Measurements from ENCODE around the gene SPATA31C1. TPM values are rescaled to one million over a fixed set of nuclear protein-coding genes. Genes with fewer than 3 reads are reported as not detected.

SPATA31C1 gene
- polyA plus RNA-seq, 1 experiment, result not detected

DNA sequence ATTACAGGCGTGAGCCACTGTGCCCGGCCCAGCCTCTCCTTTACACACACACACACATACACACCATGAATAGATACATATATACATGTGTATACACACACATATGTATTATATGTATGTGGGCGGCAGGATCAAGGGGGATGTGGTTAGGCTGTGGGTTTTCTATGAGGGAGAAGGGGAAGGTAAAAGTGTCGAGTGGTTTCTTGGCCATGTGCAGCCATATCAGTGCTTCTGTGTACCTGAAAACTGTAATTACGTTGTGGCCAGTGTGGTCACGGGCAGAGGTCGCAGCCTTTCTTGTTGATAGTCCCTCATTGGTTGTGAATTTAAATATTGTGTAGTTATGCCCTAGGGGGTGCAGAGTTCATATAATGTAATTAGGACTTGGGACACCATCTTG is 40.1 kb downstream of the SPATA31C1 start:
- DNase-seq (ENCODE audit: low read depth), result no peak
- Histone ChIP-seq H3K4me3 (ENCODE audit: low read depth, low read length) (no peak overlapping the region), H3K27me3 (ENCODE audit: control insufficient read depth, insufficient read depth, low read length) (no peaks in the 10 kb centered on the region), H3K36me3 (ENCODE audit: control insufficient read depth, insufficient read depth, low read length) (no peaks in the 10 kb centered on the region)
- TF ChIP-seq, protein P1, sequence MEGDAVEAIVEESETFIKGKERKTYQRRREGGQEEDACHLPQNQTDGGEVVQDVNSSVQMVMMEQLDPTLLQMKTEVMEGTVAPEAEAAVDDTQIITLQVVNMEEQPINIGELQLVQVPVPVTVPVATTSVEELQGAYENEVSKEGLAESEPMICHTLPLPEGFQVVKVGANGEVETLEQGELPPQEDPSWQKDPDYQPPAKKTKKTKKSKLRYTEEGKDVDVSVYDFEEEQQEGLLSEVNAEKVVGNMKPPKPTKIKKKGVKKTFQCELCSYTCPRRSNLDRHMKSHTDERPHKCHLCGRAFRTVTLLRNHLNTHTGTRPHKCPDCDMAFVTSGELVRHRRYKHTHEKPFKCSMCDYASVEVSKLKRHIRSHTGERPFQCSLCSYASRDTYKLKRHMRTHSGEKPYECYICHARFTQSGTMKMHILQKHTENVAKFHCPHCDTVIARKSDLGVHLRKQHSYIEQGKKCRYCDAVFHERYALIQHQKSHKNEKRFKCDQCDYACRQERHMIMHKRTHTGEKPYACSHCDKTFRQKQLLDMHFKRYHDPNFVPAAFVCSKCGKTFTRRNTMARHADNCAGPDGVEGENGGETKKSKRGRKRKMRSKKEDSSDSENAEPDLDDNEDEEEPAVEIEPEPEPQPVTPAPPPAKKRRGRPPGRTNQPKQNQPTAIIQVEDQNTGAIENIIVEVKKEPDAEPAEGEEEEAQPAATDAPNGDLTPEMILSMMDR (IDR thresholded peaks at IDR 0.05; ENCODE audit: insufficient read depth, low read depth, low read length), result no peak
- ChIA-PET CTCF (no interaction called here), POLR2A (no interaction called here)

DNA sequence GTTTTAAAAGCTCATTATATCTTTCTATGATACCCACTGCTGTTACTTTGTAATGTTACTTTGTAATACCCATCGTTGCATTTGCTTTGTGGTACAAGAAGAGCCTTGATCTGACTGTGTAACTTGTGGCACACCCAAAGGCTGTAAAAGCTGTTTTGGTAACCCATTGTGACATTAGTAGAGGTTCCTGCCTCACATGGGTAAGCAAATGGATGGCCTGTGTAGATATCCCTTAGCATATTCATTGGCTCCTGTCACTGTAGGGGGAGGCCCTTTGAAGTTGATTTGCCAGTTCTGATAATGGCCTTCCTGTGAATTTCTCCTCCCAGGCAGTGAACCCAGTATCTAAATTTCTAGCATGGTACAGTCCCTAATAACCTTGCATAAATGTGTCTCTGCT is 40.8 kb downstream of the SPATA31C1 start:
- DNase-seq (ENCODE audit: low read depth), result no peak
- CTCF ChIA-PET, result interaction anchor here (2.7 kb wide), 1 partner anchor 8 kb away, joined by 25 read pairs; no protein-coding TSS in a partner anchor
- Histone ChIP-seq H3K27me3 (ENCODE audit: control insufficient read depth, insufficient read depth, low read length) (no peaks in the 10 kb centered on the region), H3K4me3 (ENCODE audit: low read depth, low read length) (no peak overlapping the region), H3K36me3 (ENCODE audit: control insufficient read depth, insufficient read depth, low read length) (no peaks in the 10 kb centered on the region)
- POLR2A ChIA-PET, result no interaction called here
- TF ChIP-seq, protein P1 (IDR thresholded peaks at IDR 0.05; ENCODE audit: insufficient read depth, low read depth, low read length), result no peak

DNA sequence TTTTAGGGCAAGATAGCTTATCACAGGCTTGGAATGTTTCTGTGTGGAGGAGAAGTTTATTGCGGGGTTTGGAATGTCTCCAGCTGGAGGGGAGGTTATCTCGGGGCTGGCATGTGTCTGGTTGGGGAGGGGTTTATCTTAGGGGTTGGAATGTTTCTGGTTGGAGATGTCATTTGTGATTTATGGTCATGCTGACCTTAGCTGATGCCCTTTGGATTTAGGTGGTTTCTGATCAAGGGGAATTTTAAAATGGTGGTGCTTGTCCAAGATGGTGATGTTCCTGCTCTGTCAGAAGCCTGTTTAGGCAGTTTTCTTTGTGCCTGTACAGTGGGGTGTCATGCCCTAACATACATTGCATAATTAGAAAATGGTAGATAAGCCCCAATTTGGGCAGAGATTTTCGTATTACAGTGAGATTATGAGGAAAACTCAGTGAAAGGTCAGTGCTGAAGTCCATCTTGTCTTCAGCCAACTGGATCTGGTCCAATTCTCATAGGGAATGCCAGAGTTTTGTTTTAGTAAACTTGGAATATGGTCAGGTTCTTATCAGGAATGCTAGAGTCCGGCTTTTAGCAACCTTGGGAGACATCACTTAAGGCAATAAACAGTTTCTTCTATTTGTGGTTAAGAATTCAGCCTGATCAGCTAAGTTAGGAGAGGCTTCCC is 42.3 kb downstream of the SPATA31C1 start:
- POLR2A ChIA-PET, result no interaction called here
- CTCF ChIA-PET, result interaction anchor here (1.3 to 2.7 kb wide), 2 partner anchors 9 to 1040 kb away, joined by 3 to 25 read pairs; no protein-coding TSS in a partner anchor
- no peaks in the 10 kb centered on the region for H3K27me3 ChIP-seq (ENCODE audit: control insufficient read depth, insufficient read depth, low read length)
- no peaks in the 10 kb centered on the region for H3K36me3 ChIP-seq (ENCODE audit: control insufficient read depth, insufficient read depth, low read length)
- TF ChIP-seq, protein P1 (IDR thresholded peaks at IDR 0.05; ENCODE audit: insufficient read depth, low read depth, low read length), result no peak
- DNase-seq (ENCODE audit: low read depth), result no peak
- H3K4me3 ChIP-seq (ENCODE audit: low read depth, low read length), result no peak overlapping the region

DNA sequence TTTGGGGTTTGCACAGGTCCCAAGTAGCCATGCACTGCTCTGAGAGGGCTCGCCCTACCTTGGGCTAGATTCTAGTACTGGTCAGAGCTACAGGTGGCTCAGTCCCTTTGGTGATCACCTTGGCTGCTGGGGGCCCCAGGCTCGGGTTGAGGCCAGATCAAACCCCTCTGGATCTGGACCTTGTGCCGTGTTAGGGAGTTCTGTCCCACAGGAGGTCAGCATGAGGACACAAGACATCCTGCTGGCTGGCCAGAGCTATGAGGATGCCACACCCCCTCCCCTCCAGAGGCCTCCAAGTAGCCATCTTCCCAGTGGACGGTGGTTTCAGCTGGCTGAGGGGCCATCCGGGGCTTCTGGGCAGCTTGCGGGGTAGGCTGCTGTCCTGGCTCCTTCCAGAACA is 46.0 kb downstream of the SPATA31C1 start:
- H3K27me3 ChIP-seq (ENCODE audit: control insufficient read depth, insufficient read depth, low read length), result no peaks in the 10 kb centered on the region
- H3K36me3 ChIP-seq (ENCODE audit: control insufficient read depth, insufficient read depth, low read length), result peaks cover 12% of the 10 kb centered on the region
- ChIA-PET POLR2A (no interaction called here), CTCF (interaction anchor here (1.1 to 2.4 kb wide), 2 partner anchors 12 to 615 kb away, joined by 3 to 10 read pairs; no protein-coding TSS in a partner anchor)
- no peak for DNase-seq (ENCODE audit: low read depth)
- H3K4me3 ChIP-seq (ENCODE audit: low read depth, low read length), result no peak overlapping the region
- TF ChIP-seq, protein P1 (IDR thresholded peaks at IDR 0.05; ENCODE audit: insufficient read depth, low read depth, low read length), result no peak

DNA sequence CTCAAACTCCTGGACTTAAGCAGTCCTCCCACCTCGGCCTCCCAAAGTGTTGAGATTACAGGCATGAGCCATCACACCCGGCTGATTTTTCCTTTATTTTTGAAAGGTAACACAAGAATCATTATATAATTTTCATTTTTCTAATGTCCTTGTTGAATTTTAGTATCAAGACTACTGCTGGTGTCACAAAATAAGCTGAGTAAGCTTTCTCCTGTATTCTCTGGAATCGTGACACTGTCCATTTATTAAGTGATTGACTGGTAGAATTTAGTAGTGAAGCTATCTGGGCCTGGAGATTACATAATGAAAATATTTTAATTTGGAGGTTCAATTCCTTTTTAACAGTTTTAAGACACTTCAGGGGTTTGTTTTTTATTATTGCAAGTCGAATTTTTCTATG is 47.1 kb downstream of the SPATA31C1 start:
- TF ChIP-seq, protein P1 (IDR thresholded peaks at IDR 0.05; ENCODE audit: insufficient read depth, low read depth, low read length), result no peak
- DNase-seq (ENCODE audit: low read depth), result no peak
- CTCF ChIA-PET, result interaction anchor here (1.1 to 2.4 kb wide), 2 partner anchors 13 to 614 kb away, joined by 3 to 10 read pairs; no protein-coding TSS in a partner anchor
- no peak overlapping the region for H3K4me3 ChIP-seq (ENCODE audit: low read depth, low read length)
- H3K27me3 ChIP-seq (ENCODE audit: control insufficient read depth, insufficient read depth, low read length), result no peaks in the 10 kb centered on the region
- peaks cover 15% of the 10 kb centered on the region for H3K36me3 ChIP-seq (ENCODE audit: control insufficient read depth, insufficient read depth, low read length)
- POLR2A ChIA-PET, result no interaction called here

Measured in BJ (cell line).